NOMO-1 (cell line): ENCODE measurements around the gene PPL.

Experiments used
- DNase-seq, 2 experiments: peaks; one replicate each; lab custom pipeline; 2025; ENCODE audit not compliant: unreplicated experiment in 2 of 2; lab: John Stamatoyannopoulos, UW

The PPL gene

DNA sequence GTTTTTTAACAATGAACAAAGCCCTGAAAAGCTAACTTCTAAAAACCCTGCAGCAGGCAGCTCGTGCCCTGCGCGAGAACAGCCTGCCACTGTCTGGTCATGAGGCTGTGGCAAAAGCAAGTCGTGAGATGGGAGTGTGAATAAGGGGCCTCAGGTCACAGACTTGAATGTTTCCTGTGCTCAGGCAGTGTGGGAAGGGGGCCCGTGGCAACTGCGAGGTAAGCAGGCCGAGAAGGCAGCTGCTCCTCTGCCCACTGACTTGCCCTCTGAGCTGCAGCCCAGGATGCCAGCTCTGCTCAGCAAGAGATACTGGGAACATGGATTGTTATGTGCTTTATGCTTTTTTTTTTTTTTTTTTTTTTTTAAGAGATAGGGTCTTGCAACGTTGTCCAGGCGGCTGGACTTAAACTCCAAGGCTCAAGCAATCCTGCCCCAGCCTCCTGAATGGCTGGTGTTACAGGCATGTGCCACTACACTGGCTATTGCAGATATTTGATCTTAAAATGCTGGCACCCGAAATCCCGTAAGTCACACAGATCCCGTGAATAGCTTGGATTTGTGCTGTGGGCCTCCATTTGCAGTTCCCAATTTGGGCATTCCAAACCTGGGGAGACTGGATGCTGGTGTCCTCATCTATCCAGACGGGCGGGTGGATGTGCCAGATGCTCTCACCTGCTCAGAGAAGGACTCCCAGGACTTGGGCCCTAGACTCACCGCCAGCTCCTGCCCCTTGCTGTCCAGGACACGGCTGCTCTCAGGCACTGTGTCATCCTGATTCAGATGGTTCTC lies 45.7 kb downstream of the PPL start:
- DNase-seq = no peak

GRCh38 chr16:4890686-4891085 lies 46.3 kb downstream of the PPL start:
- DNase-seq = no peak

DNA sequence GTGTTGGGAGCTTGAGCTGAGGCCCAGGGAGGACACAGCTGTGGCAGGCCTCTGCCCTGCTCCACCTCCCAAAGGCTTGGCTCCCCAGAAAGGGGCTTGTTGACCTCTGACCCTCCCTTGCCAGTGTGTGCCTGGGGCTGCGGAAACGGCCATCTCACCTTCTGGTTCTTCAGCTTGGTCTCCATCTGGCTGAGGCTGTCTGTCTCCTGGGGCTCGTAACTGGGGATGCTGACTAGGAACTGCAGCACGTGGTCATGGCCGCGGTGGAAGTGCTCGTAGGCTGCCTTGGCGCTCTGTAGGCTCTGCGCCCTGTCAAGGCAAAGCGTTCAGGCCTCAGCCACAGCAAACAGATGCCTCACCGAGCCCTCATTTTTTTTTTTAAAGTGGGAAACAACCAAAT lies 46.9 kb downstream of the PPL start:
- DNase-seq = no peak

- no peak for DNase-seq
Observed at GRCh38 chr16:4888428-4889135, 48.4 kb downstream of the PPL start.

- DNase-seq = no peak
Observed at GRCh38 chr16:4886151-4886550, 50.8 kb downstream of the PPL start.

GRCh38 chr16:4884972-4885874 lies 51.7 kb downstream of the PPL start:
- DNase-seq = no peak

DNA sequence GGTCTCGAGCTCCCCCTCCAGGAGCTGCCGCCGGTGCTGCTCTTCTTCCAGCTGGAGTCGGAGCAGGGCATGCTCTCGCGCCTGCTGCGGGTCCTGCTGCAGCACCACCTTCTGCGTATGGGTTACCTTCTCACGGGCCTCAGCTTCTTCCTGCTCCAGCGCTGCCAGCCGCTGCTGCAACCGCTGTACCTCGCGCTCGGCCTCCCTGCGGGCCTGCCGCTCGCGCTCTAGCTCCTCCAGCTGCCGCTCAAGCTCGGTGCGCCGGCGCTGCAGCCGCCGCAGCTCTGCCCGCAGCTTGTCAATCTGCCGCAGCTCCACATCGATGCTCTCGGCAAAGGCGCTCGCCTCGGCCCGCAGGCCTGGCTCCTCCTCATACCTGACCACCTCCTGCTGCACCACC lies 52.7 kb downstream of the PPL start:
- no peak for DNase-seq

DNA sequence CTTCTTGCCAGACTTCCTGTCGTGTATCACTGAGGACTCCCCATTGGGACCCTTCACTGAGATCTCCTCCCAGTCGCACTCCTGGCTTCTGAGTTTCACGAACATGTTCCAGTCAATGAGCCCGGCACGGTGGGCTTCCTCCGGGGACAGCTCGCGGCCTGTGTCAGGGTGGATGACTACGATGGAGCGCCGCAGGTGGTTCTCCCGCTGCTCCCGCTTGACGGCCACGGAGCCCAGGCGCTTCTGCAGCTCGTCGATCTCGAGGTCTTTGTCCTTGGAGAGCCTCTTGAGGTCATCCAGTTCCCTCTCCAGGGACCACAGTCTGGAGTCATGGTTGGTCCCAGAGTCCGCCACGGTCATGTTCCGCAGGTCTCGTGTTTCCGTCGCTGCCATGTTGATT lies 53.4 kb downstream of the PPL start:
- no peak for DNase-seq

GRCh38 chr16:4882633-4883285 lies 54.2 kb downstream of the PPL start:
- DNase-seq = no peak

DNA sequence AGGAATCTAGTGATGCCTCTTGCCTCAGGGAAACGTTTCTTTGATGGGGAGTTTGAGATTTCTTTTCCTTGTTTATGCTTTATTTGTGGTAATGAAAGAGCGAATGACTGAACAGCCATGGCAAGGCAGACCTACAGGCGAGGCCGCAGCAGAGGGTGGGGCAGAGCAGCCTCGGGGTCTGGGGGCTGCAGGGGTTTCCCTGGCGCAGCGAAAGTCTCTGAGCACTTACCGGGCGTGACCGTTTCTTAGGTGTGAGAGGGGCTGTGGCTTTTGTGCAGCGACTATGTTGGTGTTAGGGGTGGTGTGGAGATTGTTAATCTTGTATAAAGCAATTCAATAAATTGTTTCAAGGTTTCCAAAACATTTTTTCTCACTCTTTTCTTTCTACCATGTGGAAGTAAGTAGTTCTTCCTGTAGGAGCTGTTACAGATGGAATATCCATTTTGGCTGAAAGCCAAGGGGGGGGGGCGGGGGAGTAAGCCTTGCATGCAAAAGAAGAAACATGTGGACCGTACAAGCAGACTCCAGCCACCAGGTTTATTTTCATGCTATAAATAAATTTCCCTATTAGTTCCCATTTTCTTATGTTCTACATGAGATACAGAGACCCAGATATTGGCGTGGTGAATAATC lies 54.8 kb downstream of the PPL start:
- DNase-seq = no peak

- no peak for DNase-seq
Observed at GRCh38 chr16:4880006-4880580, 56.9 kb downstream of the PPL start.

GRCh38 chr16:4879049-4879448 lies 57.9 kb downstream of the PPL start:
- no peak for DNase-seq

DNA sequence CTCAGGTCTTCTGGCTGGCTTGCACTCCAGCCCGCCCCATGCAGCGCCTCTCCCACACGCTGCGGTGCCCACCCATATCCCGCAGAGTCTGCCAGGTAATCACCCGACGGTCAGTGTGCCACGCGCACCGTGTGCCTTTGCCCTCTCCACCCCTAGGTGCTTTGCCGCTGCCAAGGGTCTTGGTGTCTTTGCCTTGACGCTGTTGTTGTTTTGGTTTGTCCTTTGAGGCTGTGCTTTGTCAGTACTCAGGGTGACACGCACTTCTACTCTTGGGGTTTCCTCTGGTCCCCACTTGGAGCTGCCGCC lies 59.6 kb downstream of the PPL start:
- no peak for DNase-seq

DNA sequence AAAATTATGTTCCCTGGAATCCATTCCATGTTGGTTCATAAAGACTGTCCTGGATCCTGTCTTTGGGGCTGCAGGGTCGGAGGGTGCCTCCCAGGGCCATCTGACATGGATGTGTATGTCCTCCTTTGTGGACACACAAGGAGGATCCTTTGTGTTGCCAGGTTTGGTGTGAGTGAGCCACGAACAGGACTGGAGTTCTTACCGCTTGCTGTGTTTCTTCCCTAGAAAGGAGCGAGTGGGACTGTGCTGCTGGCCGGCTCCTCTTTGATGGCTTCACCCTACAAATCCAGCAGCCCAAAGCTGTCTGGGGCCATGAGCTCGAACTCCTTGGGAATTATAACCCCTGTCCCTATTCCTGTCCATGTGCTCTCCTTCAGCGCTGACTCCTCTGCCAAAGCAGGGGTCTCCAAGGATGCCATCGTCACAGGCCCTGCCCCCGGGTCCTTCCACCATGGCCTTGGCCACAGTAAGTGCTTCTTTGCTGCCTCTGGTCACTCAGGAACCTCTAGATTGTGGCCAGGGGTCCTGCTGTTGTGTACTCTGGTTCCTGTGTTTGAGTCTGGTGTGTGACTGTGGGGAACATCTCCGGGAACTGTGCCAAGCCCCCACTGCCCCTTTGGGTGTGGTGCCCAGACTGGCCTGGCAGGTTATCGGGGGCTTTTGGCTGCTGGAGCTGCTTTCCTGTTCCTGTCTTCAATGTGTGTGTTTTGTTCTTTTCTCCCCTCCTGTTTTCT lies 60.1 kb downstream of the PPL start:
- no peak for DNase-seq

- DNase-seq = no peak
Observed at GRCh38 chr16:4874666-4875065, 62.3 kb downstream of the PPL start.

DNA sequence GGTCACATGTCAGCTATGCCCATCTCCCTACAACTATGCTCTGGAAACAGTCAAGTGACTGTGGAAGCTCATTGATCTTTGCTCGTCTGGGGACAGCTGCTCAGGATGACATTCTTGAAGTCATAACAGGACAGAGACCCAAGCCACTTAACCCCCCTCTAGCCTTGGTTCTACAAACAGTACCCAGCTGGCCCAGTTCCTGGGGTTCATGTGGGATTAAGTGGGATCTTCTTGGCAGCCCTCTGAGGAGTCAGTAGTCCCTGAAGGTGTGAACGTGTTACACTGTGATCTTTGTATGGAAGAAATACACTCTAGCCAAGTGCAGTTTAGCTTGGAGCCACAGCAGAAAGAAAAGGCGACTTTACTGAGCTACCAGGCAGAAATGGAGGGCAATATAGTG lies 63.9 kb downstream of the PPL start:
- DNase-seq = no peak

- DNase-seq = no peak
Observed at GRCh38 chr16:4871071-4871470, 65.9 kb downstream of the PPL start.

GRCh38 chr16:4870138-4870671 lies 66.7 kb downstream of the PPL start:
- no peak for DNase-seq

DNA sequence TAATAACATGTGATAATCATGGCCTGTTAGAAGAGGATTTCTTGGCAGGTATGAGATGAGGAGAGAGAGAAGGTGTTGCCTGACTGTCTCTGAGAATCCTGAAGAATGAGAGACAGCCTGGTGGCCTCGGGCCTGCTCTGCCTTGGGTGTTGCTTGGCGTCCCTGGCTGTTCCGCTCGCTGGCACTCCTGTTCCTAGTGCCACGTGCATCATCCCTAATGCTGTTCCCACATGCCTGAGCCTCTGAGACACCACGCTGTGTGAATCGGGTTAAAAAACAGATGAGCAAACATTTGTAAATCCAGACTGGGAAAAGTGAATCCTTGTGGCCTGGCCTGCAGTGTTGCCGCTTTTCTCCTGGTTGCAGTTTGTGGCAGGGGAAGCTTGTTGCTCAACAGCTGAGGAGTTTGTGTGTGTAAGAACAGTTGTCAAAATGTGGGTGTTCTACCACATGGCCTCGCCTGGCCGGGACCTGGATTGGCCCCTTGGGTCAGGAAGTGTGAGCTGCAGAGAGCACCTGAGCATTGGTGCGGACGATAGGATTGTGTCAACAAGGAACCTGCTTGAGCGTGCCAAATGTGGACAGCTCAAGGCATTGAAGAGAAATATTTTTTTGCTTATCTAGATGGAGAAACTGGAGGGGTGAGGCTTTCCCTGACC lies 67.7 kb downstream of the PPL start:
- DNase-seq = no peak
